Measurements from ENCODE around the gene CDC42EP1.

DNA sequence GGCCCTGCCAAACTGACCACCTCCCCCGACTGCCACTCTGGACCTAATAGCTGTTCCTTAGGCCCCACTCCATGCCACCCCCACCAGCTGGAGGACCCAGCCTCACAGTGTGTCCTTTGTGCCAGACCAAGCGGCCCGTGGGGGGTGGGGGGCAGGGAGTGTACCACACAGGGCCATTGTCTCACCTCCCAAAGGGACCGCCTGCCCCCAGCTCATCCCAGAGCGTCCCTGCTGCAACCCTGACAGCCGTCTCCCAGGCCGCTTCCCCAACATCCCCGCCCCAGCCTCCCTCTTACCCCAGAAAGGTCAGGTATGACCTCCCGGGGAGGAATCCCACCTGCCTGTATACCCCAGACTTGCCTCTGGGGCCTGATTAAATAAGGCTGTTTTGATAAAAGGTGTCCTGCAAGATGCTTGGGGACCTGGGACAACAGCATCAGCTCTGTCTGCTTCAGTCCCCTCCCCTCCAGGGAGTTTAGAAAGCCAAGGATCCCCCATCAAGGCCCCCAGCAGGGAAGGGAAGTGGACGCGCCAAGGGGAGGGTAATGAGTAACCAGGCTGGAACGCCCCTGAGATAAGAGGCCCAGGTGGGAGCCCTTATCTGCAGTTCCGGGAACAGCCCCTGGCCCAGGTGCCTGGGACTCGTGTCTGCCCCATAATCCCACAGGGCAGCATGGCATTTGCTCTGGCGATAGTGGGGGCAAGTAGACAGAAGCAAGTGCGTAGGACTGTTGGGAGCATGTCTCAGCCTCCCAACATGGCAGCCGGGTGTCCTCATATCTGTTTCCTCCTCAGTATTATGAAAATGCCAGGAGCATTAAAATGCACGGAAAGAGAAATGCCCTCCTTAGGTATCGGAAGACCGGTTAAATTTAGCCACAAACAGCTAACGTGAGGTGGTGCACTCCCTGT is 9.0 kb downstream of the CDC42EP1 start:
- TF ChIP-seq, protein P1, sequence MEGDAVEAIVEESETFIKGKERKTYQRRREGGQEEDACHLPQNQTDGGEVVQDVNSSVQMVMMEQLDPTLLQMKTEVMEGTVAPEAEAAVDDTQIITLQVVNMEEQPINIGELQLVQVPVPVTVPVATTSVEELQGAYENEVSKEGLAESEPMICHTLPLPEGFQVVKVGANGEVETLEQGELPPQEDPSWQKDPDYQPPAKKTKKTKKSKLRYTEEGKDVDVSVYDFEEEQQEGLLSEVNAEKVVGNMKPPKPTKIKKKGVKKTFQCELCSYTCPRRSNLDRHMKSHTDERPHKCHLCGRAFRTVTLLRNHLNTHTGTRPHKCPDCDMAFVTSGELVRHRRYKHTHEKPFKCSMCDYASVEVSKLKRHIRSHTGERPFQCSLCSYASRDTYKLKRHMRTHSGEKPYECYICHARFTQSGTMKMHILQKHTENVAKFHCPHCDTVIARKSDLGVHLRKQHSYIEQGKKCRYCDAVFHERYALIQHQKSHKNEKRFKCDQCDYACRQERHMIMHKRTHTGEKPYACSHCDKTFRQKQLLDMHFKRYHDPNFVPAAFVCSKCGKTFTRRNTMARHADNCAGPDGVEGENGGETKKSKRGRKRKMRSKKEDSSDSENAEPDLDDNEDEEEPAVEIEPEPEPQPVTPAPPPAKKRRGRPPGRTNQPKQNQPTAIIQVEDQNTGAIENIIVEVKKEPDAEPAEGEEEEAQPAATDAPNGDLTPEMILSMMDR (IDR thresholded peaks at IDR 0.05), result no peak
- TF ChIP-seq POLR2AphosphoS5 (IDR thresholded peaks at IDR 0.05; ENCODE audit: low read depth, low read length) (peak; percentile 53; the same call in 1 of the 2 replicates), TCF7L2 (IDR thresholded peaks at IDR 0.05; ENCODE audit: low read depth, low read length) (no peak), SIN3A (IDR thresholded peaks at IDR 0.05; ENCODE audit: borderline replicate concordance, insufficient read depth, low read depth, low read length) (no peak)
- TF ChIP-seq, protein P2, sequence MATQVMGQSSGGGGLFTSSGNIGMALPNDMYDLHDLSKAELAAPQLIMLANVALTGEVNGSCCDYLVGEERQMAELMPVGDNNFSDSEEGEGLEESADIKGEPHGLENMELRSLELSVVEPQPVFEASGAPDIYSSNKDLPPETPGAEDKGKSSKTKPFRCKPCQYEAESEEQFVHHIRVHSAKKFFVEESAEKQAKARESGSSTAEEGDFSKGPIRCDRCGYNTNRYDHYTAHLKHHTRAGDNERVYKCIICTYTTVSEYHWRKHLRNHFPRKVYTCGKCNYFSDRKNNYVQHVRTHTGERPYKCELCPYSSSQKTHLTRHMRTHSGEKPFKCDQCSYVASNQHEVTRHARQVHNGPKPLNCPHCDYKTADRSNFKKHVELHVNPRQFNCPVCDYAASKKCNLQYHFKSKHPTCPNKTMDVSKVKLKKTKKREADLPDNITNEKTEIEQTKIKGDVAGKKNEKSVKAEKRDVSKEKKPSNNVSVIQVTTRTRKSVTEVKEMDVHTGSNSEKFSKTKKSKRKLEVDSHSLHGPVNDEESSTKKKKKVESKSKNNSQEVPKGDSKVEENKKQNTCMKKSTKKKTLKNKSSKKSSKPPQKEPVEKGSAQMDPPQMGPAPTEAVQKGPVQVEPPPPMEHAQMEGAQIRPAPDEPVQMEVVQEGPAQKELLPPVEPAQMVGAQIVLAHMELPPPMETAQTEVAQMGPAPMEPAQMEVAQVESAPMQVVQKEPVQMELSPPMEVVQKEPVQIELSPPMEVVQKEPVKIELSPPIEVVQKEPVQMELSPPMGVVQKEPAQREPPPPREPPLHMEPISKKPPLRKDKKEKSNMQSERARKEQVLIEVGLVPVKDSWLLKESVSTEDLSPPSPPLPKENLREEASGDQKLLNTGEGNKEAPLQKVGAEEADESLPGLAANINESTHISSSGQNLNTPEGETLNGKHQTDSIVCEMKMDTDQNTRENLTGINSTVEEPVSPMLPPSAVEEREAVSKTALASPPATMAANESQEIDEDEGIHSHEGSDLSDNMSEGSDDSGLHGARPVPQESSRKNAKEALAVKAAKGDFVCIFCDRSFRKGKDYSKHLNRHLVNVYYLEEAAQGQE (IDR thresholded peaks at IDR 0.05; ENCODE audit: insufficient read depth in 1 of 2, low read depth in 2 of 2, low read length in 1 of 2), result no peak
